Measurements from ENCODE around the gene CDK9.
"Not testable (repeated sequence)": the region's sequence is repeated elsewhere in the genome, so short reads cannot be mapped to it uniquely, and the experiment has no call there.

CDK9 gene

DNA sequence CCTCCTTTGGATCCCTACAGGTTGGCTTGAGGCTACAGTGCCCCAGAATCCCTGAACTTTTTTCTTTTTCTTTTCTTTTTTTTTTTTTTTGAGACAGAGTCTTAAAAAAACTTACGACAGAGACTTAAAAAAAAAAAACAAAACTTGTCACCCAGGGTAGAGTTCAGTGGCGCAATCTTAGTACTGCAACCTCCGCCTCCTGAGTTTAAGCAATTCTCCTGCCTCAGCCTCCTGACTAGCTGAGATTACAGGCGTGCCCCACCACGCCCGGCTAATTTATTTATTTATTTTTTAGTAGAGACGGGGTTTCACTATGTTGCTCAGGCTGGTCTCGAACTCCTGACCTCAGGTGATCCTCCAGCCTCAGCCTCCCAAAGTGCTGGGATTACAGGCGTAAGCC, 4.9 kb upstream of the CDK9 start:
- not testable (repeated sequence) for DNase-seq

DNA sequence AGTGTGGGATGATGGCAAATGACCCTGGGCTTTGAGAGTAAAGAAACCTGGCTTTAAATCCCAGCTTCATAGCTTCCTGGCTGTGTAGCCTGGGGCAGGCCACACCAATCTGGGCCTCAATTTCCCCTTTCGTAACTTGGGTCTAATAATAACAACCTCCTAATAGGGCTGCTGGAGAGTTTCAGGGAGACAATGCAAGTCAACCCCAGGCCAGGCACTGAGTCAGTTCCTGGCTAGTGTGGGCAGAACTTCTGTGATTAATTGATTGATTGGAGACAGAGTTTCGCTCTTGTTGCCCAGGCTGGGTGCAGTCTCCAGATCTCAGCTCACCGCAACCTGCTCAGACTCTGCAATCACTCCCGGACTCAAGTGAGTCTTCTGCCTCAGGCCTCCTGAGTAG, 4.0 kb upstream of the CDK9 start:
- DNase-seq = no peak

DNA sequence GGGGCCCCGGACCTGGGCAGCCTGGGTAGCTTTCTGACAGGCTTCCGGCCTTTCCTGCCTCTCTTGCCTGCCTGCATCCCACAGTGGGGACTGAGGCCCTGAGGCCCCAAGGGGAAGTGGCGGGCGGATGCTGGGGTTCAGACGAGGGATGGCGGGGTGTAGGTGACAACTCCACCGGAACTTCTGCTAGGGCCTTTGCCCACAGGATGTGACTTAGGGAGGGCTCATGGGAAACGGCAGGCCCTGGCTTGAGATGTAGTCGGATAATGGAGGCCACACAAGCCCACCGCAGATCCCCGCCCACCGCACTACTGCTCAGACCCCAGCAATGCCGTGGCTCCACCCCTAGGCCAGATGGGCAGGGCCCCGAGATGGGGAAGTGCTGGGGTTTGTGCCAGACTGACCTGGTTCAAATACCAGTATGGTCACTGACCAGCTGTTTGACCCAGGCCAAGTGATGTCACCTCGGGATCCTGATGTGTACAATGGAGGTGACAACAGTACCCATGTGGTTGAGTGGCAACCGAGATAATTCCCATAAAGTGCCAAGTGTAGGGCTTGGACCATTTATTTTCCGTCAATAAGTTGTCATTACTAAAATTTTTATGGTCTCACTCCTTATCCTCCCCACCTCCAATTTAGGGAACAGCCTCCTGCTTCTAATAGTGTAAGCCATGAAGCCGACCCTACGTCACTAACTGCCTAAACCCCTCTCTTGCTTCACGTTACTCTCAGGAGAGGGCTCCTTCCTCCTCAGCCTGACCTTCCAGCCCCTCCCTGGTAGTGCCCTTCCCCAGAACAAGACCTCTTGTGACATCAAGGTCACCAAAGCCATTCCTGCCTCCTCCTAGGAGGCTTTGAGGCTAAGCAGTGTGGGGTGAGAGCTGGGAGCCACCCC, 2.5 kb upstream of the CDK9 start:
- peak; percentile 72 for DNase-seq

DNA sequence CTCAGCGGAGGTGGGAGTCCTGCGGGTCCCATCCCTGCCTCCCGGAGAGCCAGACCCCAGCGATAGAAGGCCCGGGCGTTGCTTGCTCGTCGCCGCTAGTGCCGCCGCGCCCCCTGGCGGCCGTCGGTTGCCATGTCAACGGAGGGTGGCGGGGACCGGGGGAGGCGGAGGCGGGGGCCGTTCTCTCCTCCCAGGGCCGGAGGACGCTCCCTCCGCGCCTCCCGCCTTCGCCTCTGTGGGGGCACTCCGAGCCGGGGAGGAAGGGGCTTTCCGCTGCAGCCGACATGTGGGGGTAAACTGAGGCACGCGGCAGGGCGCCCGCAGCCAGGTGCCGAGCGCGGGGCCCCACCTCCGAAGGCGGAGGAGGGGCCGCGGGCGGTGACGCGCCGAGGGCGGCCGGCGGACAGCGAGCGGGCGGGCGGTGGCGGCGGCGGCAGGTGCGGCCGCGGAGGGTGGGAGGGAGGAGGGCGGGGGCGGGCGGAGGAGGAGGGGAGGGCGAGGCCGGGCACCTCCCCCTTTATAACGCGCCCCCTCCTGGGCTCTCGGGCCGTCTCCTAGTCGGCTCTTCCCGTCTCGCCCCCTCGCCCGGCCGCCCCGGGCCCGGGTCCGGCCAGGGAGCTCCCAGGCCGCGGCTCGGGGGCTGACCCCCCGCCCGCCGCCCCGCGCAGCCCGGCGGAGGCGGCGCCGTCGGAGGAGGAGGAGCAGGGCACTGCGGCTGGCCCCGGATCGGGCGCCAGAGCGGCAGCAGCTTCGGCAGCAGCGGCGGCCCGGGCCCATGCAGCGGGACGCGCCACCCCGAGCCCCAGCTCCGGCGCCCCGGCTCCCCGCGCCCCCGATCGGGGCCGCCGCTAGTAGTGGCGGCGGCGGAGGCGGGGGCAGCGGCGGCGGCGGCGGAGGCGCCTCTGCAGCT, 556 bp upstream of the CDK9 start:
- DNase-seq = peak; percentile 91

DNA sequence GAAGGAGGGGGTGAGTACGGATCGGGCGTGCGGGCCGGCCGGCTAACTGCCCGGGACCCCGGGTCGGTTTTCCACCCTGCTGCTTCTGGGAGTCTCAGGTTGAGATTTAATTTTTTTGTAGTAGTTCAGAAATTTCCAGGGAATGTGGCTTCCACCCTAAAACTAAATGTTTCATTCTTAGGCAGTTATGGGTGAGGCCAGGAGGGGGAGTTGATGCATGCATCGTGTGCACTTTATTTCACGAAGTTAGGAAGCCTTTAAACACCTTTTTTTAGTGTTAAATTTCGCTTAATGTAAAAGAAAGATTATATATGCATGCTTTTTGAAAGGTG, 905 bp downstream of the CDK9 start:
- DNase-seq = no peak

DNA sequence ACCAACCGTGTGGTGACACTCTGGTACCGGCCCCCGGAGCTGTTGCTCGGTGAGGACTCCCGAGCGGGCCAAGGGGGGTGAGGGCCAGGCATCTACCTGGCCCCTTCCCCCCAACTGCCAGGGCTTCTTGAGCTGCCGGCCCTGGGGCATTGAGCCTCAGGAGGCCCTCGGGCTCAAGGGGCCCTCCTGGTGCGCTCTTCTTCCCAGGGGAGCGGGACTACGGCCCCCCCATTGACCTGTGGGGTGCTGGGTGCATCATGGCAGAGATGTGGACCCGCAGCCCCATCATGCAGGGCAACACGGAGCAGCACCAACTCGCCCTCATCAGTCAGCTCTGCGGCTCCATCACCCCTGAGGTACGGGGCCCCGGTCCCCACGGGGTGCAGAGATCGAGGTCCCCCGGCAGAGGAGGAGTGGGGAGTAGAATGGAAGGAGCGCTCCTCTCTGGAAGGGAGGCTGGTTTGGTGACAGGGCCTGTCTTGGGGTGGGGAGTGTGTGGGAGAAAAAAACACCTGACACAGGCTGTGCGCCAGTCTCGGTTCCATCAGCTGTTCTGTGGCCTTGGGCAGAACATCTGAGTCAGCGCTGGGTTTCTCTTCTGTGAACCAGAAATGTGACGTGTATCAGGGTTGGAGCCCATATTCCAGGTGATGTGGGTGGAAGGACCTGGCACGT, 2.6 kb downstream of the CDK9 start:
- no peak for DNase-seq

DNA sequence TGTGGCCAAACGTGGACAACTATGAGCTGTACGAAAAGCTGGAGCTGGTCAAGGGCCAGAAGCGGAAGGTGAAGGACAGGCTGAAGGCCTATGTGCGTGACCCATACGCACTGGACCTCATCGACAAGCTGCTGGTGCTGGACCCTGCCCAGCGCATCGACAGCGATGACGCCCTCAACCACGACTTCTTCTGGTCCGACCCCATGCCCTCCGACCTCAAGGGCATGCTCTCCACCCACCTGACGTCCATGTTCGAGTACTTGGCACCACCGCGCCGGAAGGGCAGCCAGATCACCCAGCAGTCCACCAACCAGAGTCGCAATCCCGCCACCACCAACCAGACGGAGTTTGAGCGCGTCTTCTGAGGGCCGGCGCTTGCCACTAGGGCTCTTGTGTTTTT, 3.3 kb downstream of the CDK9 start:
- no peak for DNase-seq

DNA sequence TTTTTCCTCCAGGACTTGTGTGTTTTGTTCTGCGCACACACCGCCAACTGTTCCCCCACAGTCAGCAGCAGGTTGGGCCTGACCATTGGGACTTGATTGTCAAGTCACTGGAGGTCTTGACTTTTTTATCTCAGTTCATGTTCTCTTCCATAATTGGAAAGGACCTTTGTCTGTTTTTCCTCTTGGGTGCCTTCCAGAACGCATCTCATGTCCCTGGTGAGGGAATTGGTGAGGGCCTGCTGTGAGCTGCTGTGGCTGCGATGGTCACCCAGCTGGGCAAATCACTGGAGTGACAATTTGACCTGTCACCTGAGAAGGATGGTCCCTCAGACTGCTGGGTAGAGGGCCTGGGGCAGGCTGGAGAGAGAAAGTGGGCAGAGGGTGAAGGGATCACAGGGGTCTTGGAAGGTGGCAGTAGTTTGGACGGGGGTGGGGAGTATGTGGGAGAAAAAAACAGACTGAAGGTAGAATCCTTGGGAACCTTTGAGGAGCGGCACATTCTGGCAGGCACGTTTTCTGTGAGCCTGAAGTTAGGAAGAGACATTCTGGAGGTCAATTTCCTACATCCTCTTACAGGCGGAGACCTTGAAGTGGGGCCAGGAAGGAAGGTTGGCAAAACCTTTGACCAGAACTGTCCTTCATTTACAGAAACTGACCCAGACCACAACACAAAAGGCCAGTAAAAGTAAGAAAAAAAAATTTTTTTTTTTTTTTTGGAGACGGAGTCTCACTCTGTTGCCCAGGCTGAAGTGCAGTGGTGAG, 4.4 kb downstream of the CDK9 start:
- DNase-seq = no peak

DNA sequence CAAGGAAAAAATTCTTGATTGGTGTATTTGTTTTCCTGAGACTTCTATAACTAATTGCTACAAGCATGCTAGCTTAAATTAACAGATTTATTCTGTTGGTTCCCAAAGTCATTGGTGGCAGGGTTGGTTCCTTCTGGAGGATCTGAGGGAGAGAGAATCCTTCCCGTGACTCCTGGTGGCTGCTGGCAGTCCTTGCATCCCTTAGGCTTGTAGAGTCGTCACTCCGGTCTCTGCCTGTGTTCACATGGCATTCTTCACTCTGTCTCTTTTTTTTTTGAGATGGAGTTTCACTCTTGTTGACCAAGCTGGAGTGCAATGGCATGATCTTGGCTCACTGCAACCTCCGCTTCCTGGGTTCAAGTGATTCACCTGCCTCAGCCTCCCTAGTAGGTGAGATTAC, 5.3 kb downstream of the CDK9 start:
- no peak for DNase-seq

DNA sequence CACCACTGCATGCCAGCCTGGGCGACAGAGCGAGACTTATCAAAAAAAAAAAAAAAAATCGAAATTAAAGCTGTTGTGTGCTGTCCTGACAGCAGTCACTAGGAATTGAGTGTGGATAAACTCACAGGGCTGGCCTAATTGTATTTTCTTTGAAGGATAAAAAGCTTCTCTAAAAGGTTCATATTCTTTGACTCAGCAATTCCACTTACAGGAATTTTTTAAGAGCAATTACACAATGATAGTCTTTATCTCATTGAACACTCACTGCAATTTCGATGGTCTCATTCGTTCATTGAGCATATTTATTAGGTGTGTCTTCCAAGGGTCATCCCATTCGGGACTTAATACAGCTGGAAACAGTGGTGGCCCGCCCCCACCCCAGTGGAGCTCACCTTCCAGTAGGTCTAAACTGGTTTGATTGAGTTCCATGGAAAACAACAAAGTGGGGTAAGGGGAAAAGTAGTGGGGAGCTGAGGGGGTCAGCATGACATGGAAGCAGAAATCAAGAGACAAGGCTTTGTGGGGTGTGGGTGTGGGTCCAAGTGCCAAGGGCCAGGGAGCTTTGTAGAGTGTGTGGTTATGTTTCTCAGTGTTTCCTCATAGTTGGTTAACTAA, 6.7 kb downstream of the CDK9 start:
- no peak for DNase-seq

DNA sequence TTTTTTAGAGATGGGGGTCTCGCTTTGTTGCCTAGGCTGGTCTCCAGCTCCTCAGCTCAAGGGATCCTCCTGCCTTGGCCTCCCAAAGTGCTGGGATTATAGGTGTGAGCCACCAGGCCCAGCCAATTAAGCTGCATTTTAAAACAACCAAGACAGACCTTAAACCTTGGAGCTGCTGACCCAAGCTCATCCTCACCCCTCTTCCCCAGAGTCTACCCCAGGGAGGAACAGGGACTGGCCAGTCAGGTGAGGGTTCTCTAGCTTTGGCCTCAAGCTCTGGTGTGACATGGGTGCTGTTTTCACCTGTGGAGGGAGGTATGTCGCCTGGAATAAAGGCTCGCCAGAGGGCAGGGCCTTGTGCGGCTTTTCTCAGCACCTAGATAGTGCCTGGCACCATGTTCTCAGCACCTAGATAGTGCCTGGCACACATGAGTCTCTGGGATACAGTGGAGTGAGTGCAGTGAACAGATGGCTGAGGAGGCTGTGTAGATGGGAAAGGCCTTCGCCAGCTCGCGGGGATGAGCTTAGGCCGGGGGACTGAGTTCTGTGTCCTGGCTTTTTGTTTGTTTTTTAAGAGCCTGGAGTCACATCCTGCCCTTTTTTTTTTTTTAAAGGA, 7.4 kb downstream of the CDK9 start:
- DNase-seq = no peak

DNA sequence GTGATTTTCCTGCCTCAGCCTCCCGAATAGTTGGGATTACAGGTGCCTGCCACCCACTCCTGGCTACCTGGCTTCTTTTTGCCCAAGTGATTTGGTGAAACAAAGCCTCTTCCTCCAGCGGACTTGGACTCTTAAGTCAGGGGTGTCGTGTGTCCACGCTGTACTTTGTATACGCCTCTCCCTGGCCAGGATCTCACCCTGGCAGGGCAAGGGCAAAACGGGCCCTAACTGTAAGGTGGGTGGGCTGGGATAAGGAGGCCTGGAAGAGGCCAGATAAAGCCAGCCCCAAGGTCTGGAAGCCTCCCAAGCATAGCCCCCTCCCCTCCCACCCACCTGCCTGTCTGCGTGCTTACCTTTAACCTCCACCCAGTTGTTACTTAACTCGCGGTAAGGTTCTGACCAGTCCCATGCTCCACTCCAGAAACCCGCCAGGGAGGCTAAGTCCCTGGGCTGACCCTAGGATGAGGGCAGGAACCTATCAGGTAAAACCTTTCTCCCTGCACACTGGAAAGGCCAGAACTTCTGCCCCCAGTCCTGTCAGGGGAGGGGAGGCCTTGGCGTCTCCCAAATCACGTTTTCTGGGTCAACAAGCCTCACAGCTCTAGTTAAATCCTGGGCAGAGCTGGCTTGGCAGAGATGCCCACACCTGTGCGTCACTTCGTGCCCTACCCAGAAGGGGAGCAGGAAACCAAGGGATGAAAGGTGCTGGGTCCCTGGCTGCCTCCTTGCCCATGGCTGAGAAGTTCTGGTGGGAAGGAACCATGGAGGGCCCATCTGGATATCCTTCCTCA, 8.4 kb downstream of the CDK9 start:
- no peak for DNase-seq

DNA sequence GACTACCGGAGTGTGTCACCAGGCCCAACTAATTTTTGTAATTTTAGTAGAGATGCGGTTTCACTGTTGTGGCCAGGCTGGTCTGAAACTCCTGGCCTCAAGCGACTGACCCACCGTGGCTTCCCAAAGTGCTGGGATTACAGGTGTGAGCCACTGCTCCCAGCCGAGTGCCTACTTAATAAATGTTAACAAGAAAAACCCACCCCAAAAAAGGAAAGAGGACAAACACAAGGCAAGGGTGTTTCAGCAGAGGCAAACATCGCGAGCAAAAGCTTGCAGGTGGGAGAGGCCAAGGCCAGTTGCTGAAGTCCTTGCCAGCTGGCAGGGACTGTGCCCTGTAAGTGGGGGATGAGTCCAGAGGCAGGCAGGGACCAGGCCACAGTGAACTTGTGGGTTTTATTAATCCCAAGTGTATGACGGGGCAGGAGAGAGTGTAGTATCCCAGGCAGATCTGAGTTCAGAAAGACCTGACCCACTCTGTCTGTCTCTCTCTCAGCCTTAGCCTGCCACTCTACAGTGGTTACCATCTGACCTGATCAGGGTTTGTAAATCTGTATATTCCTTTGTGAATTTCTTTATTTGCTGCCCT, 10.5 kb downstream of the CDK9 start:
- no peak for DNase-seq

DNA sequence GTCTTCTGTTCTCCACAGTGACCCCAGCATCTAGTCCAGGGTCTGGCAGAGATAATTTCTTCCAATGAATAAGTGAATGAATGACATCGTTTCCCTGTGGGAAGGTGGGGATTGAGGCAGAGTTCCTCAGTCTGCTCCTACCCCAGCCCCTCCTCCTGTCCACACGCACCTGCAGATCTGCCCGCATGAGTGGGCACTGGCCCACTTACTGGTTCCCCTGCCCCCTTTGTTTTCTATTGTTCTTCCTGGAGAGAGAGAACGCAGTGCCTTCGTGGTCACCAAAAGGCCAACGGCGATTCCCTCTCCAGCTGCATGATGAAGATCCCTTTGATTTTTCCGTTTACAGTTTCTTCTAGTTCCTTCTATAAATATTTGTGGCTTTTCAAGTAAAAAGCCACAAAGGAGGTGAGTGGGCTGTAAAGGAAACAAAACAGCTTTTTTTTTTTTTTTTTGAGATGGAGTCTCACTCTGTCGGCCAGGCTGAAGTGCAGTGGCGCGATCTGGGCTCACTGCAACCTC, 11.1 kb downstream of the CDK9 start:
- DNase-seq = no peak

DNA sequence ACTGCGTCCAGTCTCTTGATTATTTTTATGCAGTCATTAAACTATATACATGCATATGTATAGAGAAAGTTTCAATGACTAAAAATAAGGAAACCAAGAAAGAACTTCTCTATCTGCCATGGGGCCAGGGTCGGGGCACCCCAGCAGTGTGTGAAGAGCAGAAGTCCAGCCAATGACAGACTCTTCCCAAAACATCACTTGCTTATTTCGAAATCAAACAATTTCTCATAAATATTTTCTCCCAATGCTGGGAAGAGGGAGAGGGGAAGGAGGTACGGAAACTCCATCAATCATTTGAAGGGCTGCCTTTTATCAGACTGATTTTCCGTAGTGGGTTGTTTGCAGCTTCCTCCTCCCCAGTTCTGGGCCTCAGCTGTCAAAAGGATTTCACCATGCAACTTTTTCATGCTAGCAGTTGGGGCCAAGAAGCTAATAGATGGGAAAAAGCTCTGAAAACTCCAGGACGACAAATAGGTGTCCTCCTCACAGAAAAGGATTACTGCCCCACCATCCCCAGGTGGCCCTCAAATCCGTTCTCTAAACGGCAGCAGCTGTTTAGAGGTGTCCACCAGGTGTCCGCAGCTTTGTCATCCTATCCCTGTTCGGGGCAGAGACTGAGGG, 16.2 kb downstream of the CDK9 start:
- DNase-seq = no peak

DNA sequence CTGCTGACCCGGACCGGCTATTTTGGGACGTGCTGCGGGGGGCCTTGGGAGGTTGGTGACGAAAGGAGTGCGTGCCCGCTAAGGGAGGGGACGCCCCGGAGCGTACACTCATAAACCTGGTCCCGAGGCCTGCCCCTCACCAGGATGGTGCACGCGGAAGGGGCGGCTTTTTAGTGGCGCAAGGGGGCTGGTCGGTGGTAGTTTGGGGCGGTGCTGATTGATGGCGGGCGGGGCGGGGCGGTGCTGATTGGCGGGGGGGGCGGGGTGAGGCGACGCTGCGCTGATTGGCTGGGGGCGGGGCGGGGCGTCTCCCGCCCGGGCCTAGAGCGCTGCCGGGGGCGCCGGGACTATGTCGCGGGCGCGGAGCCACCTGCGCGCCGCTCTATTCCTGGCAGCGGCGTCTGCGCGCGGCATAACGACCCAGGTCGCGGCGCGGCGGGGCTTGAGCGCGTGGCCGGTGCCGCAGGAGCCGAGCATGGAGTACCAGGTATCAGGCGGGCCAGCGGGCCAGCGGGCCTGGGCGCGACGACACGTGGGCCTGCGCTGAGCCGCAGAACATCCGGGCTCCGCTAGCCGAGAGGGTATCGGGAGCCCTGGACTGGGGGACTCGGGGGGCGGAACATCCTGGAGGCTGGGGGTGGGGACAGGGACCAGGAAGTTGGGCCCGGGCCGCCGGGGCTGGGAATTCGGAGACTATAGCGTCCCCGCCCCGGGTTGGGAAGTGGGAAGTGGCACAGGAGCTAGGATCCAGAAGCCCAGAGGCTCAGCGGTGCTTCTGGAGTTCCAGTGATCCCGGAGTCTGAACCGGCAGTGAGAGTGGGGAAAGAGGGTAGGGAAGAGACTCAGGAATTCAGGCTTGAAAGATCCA, 17.0 kb downstream of the CDK9 start, which contains the start of gene FPGS:
Gene FPGS (plus strand): TSS at position 307 of the 868 bp plus-strand sequence. CDS start 43 bp downstream, at position 350.
- DNase-seq = peak; percentile 83

DNA sequence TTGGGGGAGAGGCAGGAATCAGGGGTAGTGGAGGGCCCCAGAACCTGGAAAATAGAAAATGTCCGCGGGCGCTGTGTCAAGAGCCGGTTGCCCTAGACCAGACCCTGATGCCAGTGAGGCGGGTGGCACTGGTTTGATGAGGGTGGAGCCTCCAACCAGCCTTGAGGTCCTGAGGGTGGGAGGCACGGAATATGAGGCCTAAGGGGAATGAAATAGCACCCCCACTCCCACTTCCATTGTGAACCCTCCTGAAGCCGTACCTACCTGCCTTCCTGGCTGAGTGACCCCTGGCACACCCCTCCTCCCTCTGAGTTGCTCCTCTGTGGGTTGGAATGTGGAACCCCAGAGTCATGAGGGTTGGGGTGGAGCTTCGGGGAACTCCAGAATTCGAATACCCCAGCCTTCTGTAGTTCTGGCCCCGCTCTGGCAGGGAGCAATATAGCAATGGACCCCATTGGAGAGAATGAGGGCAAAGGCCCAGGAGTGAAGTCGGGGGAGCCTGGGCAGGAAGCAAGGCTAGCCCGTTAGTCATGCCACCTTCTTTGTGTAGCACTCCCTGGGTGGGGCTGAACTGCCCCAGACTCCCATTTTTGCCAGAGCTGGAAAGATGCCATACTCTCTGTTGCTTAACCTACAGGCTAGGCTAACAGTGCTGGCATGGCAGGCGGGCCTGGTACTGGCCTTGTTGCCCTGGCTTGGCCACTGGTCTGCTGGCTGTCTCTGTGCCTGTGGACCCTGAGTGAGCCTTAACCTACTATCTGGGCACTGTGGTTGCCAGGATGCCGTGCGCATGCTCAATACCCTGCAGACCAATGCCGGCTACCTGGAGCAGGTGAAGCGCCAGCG, 17.9 kb downstream of the CDK9 start:
- DNase-seq = no peak

DNA sequence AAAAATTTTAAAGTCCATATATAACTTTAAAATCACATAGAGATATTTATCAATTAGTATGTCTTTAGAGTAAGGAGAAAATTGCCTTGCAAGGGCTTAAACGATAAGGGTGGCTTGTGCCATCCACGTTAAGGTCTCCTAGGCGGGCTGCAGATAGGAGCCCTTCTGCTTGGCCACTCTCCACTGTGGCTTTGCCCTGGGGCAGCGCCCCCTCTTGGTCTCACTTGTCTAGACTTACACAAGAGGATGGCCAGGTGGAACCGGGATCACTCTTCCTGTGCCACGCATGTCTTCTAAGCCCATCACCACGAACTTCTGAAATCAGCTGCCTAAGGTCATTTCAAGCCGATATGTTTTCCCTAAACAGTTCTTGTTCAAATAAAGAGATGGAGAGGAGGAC, 19.8 kb downstream of the CDK9 start:
- DNase-seq = no peak

Measured in activated CD4-positive, CD25-positive, alpha-beta regulatory T cell treated with anti-CD3 and anti-CD28 coated beads, Interleukin-2, amount 50 U/mL, for 72 hours (primary cell).